ENCODE measurements around the gene NKAPL.

- TF ChIP-seq, protein P1, sequence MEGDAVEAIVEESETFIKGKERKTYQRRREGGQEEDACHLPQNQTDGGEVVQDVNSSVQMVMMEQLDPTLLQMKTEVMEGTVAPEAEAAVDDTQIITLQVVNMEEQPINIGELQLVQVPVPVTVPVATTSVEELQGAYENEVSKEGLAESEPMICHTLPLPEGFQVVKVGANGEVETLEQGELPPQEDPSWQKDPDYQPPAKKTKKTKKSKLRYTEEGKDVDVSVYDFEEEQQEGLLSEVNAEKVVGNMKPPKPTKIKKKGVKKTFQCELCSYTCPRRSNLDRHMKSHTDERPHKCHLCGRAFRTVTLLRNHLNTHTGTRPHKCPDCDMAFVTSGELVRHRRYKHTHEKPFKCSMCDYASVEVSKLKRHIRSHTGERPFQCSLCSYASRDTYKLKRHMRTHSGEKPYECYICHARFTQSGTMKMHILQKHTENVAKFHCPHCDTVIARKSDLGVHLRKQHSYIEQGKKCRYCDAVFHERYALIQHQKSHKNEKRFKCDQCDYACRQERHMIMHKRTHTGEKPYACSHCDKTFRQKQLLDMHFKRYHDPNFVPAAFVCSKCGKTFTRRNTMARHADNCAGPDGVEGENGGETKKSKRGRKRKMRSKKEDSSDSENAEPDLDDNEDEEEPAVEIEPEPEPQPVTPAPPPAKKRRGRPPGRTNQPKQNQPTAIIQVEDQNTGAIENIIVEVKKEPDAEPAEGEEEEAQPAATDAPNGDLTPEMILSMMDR (IDR thresholded peaks at IDR 0.05; ENCODE audit: low read length), result no peak
- no peak for TF ChIP-seq EZH2 (IDR thresholded peaks at IDR 0.05; ENCODE audit: borderline replicate concordance, low read length)
Observed at GRCh38 chr6:28213213-28213523, 45.9 kb upstream of the NKAPL start.
